Measurements from ENCODE around the gene NSD2.

The NSD2 gene

DNA sequence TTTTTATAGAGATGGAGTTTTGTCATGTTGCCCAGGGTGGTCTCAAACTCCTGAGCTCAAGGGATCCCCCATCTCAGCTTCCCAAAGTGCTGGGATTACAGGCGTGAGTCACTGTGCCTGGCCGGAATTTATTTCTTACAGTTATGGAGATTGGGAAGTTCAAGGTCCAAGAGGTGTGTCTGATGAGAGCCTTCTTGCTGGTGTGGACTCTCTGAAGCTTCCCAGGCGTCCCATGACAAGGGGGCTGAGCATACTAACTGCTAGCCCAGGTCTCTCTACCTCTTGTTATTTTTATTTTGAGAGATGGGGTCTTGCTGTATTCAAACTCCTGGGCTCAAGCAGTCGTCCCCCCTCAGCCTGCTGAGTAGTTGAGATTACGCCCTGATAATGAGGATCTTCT, 2.9 kb upstream of the NSD2 start:
- H3K9me3 Mint-ChIP-seq (ENCODE audit: low read depth), result no peaks in the 10 kb centered on the region
- H3K4me3 Mint-ChIP-seq, result no peak overlapping the region
- H3K27me3 Mint-ChIP-seq, result no peaks in the 10 kb centered on the region
- H3K36me3 Mint-ChIP-seq, result no peaks in the 10 kb centered on the region
- peaks cover 22% of the 10 kb centered on the region for H3K4me1 Mint-ChIP-seq (ENCODE audit: low read depth)
- no peak overlapping the region for H3K27ac Mint-ChIP-seq

DNA sequence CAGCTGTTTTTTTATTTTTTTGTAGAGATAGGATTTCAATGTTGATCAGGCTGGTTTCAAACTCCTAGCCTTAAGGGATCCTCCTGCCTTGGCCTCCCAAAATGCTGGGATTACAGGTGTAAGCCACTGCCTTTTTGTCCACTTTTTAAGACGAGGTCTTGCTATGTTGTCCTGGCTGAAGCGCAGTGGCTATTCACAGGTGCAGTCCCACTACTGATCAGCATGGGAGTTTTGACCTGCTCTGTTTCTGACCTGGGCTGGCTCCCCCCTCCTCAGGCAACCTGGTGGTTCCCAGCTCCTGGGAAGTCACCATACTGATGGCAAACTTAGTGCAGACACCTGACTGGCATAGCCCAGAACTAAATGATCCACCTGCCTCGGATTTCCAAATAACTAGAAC, 2.3 kb upstream of the NSD2 start:
- no peaks in the 10 kb centered on the region for H3K36me3 Mint-ChIP-seq
- peaks cover 24% of the 10 kb centered on the region for H3K4me1 Mint-ChIP-seq (ENCODE audit: low read depth)
- H3K27ac Mint-ChIP-seq, result no peak overlapping the region
- H3K4me3 Mint-ChIP-seq, result no peak overlapping the region
- no peaks in the 10 kb centered on the region for H3K9me3 Mint-ChIP-seq (ENCODE audit: low read depth)
- no peaks in the 10 kb centered on the region for H3K27me3 Mint-ChIP-seq

DNA sequence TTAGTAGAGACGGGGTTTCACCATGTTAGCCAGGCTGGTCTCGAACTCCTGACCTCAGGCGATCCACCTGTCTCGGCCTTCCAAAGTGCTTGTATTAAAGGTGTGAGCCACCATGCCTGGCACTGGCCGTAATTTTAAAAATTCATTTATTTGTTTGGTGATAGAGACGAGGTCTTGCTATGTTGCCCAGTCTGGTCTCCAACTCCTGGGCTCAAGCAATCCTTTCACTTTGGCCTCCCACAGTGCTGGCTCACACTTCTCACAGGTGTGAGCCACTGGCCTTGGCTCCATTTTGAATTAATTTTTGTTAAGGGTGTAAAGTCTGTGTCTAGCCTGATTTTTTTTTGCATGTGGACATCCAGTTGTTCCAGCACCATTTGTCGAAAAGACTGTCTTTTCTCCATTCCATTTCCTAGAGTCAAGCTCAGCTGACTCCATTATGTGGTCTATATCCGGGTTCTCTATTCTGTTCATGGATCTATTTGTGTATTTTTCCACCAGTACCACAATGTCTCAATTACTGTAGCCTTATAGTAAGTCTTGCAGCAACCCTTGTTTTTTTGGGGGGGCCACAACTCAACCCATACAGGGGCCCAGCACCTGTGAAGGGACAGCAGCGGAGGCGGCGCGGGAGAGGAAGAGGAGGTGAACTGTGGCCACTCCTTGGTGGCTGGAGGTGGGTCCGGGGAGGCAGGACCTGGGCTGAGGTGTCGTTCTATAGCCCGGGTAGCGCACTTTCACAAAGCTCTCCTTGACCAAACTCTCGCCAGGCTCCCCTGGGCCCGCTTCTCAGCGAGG, 1.5 kb upstream of the NSD2 start:
- Mint-ChIP-seq H3K27me3 (no peaks in the 10 kb centered on the region), H3K4me1 (ENCODE audit: low read depth) (peaks cover 32% of the 10 kb centered on the region), H3K27ac (peak overlapping the region; percentile 90), H3K4me3 (peak overlapping the region; percentile 84), H3K36me3 (no peaks in the 10 kb centered on the region), H3K9me3 (ENCODE audit: low read depth) (no peaks in the 10 kb centered on the region)

DNA sequence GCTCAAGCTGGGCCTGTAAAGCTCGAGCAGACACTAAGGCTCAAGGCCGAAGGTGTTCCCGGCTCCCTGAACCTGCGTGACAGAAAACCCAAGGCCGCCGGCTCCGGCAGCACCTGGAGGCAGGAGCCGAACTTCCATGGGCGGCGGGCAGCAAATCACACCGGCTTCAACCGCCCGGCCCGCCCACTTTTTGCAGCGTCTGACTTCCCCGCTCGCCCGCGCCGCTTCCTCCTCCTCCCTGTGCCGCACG, 940 bp upstream of the NSD2 start:
- peak overlapping the region; percentile 90 for H3K27ac Mint-ChIP-seq
- peak overlapping the region; percentile 84 for H3K4me3 Mint-ChIP-seq
- peaks cover 32% of the 10 kb centered on the region for H3K4me1 Mint-ChIP-seq (ENCODE audit: low read depth)
- H3K36me3 Mint-ChIP-seq, result no peaks in the 10 kb centered on the region
- H3K27me3 Mint-ChIP-seq, result no peaks in the 10 kb centered on the region
- no peaks in the 10 kb centered on the region for H3K9me3 Mint-ChIP-seq (ENCODE audit: low read depth)

DNA sequence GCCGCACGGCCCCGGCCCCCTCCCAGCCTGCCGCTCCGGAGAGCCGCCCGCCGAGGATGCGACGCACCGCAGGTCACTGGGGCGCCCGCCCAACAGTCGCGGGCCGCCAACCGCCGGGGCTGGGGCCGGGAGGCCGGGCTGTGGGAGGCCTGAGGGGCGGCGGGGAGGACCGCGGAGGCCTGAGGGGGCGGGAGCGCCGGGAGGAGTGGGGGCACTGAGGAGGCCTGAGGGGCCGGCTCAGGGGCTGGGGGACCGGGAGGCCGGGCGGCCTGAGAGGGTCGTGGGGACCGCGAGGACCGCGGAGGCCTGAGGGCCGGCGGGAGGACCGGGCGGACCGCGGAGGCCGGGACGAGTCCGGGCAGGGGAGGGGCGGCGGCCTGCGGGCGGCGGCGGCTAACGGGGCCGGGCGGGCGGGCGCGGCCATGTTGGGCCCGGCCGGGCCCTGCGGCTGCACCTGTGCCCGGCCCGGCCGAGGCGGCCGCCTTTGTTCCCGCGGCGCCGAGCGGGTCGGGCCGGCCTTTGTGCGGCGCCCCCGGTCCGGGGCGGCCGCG, 353 bp downstream of the NSD2 start:
- Mint-ChIP-seq H3K27ac (no peak overlapping the region), H3K9me3 (ENCODE audit: low read depth) (no peaks in the 10 kb centered on the region), H3K4me1 (ENCODE audit: low read depth) (peaks cover 32% of the 10 kb centered on the region), H3K4me3 (peak overlapping the region; percentile 42), H3K27me3 (no peaks in the 10 kb centered on the region), H3K36me3 (no peaks in the 10 kb centered on the region)

DNA sequence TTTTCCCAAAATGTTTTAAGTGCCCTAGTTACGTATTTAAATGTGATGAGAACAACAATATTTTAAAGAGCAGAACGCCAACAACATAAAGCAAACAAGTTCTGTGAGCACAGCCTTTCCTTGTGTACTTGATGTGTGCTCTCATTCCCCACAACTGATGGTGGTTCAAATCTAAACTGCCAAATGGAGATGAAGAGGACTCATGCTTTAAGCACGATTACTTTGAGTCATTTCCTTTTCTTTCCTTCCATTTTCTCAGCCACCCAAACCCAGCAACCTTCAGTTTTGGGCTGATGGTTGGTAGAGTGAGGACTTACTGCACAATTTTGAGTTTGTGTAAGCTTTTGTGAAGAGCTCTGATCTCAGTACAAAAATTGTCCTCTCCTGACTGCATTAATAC, 1.7 kb downstream of the NSD2 start:
- Mint-ChIP-seq H3K9me3 (ENCODE audit: low read depth) (no peaks in the 10 kb centered on the region), H3K36me3 (no peaks in the 10 kb centered on the region), H3K4me3 (peak overlapping the region; percentile 93), H3K27ac (peak overlapping the region; percentile 92), H3K27me3 (no peaks in the 10 kb centered on the region), H3K4me1 (ENCODE audit: low read depth) (peaks cover 37% of the 10 kb centered on the region)

DNA sequence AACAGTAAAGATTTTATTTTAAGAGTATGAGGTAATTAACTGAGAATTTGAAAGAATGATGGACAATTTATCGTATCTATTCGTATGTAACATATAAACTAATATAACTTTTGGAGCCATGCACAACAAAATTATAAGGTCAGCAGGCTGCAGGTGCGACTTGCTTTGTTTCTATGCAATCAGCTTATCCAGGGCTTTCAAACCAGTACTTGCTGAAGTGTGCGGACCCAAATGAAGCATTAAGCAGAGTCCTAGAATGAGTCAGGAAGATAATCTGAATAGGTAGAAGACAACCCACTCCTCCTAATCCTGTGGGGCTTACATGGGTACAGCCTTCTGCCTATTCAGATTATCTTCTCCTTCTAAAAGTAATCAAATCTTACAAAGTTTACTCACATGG, 2.1 kb downstream of the NSD2 start:
- Mint-ChIP-seq H3K27me3 (no peaks in the 10 kb centered on the region), H3K9me3 (ENCODE audit: low read depth) (no peaks in the 10 kb centered on the region), H3K27ac (peak overlapping the region; percentile 92), H3K36me3 (no peaks in the 10 kb centered on the region), H3K4me1 (ENCODE audit: low read depth) (peaks cover 37% of the 10 kb centered on the region), H3K4me3 (peak overlapping the region; percentile 93)

DNA sequence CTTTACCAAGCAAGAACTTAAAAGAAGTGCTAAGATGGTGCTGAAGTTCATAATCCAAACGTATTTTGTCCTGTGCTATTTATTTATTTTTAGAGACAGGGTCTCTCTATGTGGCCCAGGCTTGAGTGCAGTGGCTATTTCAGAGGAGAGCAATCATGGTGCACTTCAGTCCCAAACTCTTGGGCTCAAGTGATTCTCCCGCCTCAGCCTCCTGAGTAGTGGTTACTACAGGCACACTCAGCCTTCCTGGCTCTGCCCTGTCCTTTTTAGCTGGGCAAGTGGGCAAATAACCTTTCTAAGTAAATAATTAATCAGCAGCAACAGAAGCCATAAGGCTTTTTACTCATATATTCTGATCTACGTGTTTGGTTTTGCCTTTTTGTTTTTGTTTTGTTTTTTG, 2.6 kb downstream of the NSD2 start:
- no peaks in the 10 kb centered on the region for H3K36me3 Mint-ChIP-seq
- H3K27ac Mint-ChIP-seq, result no peak overlapping the region
- H3K9me3 Mint-ChIP-seq (ENCODE audit: low read depth), result no peaks in the 10 kb centered on the region
- peaks cover 42% of the 10 kb centered on the region for H3K4me1 Mint-ChIP-seq (ENCODE audit: low read depth)
- H3K27me3 Mint-ChIP-seq, result no peaks in the 10 kb centered on the region
- H3K4me3 Mint-ChIP-seq, result peak overlapping the region; percentile 61

DNA sequence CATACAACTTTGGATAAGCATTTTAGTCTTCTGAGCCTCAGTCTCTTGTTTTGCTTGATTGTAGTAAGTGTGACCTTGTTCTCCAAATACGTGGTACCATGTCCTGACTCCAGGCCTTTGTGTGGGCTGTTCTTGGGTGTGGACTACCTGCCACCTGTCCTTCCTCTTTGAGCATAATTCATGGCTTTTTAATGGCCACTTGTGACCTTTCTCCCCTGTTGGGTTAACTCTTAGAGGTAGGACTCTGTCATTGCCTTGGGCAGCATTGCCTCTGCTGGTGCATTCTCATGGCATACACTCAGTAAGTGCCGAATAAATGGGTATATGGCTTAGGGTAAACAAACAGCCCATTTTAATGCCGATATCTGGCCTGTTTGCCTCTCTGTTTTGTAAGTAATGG, 3.0 kb downstream of the NSD2 start:
- H3K4me3 Mint-ChIP-seq, result peak overlapping the region; percentile 61
- peaks cover 44% of the 10 kb centered on the region for H3K4me1 Mint-ChIP-seq (ENCODE audit: low read depth)
- H3K27ac Mint-ChIP-seq, result peak overlapping the region; percentile 30
- H3K36me3 Mint-ChIP-seq, result no peaks in the 10 kb centered on the region
- no peaks in the 10 kb centered on the region for H3K9me3 Mint-ChIP-seq (ENCODE audit: low read depth)
- H3K27me3 Mint-ChIP-seq, result no peaks in the 10 kb centered on the region

DNA sequence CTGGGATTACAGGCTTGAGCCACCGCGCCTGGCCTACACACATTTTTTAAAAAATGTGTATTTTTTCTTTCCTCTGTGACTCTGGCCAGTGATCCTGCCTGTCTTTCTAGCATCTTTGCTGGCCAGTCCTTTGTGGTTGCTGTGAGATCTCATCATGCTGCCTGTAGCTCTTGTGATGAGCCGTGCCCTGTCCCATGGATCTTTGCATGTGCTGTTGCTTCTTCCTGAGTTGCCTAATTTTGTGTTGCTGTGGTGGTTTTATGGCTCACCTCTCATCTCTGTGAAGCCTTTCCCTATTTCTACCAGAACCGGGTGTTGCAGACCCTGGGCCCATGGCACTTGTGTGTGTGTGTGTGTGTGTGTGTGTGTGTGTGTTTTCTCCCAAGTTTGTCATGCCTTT, 8.3 kb downstream of the NSD2 start:
- Mint-ChIP-seq H3K36me3 (no peaks in the 10 kb centered on the region), H3K27ac (no peak overlapping the region), H3K27me3 (no peaks in the 10 kb centered on the region), H3K4me1 (ENCODE audit: low read depth) (peaks cover 29% of the 10 kb centered on the region), H3K4me3 (no peak overlapping the region), H3K9me3 (ENCODE audit: low read depth) (no peaks in the 10 kb centered on the region)

DNA sequence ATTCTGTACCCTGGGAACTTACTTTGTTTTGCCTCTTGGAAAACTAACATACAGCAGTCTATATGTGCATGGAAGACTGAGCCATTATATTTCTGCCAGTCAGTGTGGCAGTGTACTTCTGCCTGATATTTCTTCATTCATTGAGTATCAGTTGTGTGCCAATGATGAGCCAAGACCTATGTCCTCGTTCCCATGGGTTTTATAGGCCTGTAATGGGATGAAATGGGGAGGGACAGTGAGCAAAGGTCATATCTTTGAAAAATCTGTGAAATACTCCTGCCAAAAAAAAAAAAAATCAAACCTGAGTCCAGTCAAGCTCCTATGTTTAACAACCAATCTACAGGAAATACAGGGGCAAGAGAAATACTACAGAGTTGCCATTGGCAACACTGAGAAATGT, 9.1 kb downstream of the NSD2 start:
- H3K36me3 Mint-ChIP-seq, result no peaks in the 10 kb centered on the region

DNA sequence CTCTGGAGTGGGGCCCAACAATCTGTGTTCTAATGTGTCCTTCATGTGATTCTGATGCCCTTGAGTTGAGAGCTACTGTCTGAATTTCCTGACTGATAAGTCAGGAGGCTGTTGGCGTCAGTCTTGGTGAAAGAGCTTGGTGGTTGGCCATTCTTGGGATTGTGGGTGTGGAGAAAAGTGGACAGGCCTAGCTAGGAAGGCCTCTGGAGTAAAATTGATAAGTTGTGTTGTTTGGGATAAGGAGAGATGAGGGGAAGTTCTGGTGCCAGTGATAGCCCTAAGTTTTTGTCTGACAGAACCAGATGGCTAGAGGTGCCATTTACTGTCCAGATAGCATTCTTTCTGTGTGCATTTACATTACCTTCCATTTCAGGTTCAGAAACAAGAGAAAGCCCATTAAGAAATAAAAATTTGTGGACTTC, 11.7 kb downstream of the NSD2 start:
- Mint-ChIP-seq H3K9me3 (ENCODE audit: low read depth) (no peaks in the 10 kb centered on the region), H3K27ac (no peak overlapping the region), H3K36me3 (peaks cover 3% of the 10 kb centered on the region), H3K4me1 (ENCODE audit: low read depth) (peaks cover 30% of the 10 kb centered on the region), H3K27me3 (no peaks in the 10 kb centered on the region), H3K4me3 (no peak overlapping the region)

More for the DNA sequence above, 9.1 kb downstream of the NSD2 start:
- Mint-ChIP-seq H3K27ac (no peak overlapping the region), H3K27me3 (no peaks in the 10 kb centered on the region), H3K9me3 (ENCODE audit: low read depth) (no peaks in the 10 kb centered on the region), H3K4me3 (no peak overlapping the region), H3K4me1 (ENCODE audit: low read depth) (peaks cover 27% of the 10 kb centered on the region)

DNA sequence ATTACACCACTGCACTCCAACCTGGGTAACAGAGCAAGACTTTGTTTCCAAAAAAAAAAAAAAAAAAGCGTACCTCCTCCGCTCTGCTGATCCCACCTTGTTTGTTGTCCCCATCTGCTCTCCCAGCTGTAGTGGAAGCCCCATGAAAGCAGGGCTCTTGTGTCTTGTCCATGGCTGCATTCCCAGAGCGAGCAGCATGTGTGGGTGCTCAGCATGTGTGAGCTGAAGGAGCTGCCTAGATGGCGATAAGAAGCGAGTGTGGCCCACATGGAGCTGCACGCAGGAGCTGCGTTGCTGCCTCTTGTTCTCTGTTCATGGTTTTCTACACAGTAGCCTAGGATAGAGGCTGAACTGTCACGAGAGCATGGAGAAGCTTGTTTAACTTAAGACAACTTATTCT, 12.4 kb downstream of the NSD2 start:
- peaks cover 27% of the 10 kb centered on the region for H3K4me1 Mint-ChIP-seq (ENCODE audit: low read depth)
- no peaks in the 10 kb centered on the region for H3K27me3 Mint-ChIP-seq
- no peaks in the 10 kb centered on the region for H3K9me3 Mint-ChIP-seq (ENCODE audit: low read depth)
- H3K36me3 Mint-ChIP-seq, result peaks cover 3% of the 10 kb centered on the region
- no peak overlapping the region for H3K27ac Mint-ChIP-seq
- H3K4me3 Mint-ChIP-seq, result no peak overlapping the region

DNA sequence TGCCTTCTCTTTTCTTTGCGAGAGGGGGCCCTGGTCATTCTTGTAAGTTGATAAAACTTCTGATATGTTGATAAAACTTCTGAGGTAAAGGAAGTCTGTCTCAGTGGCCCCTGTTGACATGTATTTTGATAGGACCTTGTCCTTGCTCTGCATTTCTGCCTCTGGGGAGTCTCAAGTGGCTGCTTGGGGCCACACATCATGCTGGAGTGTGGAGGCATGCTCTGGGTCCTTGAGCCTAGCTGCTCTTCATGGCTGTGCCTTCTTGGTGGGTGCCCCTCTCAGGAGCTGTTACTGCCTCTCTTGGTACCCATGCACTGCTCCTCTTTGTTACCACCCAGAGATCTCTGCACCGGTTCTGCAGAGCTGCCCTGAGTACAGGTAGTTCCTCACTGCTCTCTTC, 14.2 kb downstream of the NSD2 start:
- Mint-ChIP-seq H3K4me1 (ENCODE audit: low read depth) (peaks cover 22% of the 10 kb centered on the region), H3K4me3 (no peak overlapping the region), H3K9me3 (ENCODE audit: low read depth) (no peaks in the 10 kb centered on the region), H3K36me3 (peaks cover 5% of the 10 kb centered on the region), H3K27ac (no peak overlapping the region), H3K27me3 (no peaks in the 10 kb centered on the region)

DNA sequence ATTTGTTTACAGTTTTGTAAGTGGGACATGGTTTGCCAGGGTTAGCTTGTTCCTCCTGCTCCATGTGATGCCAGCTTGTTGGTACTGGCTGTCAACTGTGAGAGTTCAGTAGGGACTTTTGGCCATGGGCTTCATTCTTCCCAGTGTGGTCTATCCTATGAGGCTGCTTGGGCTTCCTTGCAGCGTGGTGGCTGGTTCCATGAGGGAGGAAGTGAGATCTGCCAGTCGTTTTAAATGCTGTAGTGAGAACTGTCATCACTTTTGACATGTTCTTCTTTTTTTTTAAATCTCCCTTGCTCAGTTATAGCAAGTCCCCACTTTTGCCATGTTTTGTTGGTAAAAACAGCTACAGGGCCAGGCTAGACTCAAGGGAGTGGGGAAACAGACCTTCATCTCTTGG, 15.9 kb downstream of the NSD2 start:
- Mint-ChIP-seq H3K27ac (no peak overlapping the region), H3K27me3 (no peaks in the 10 kb centered on the region), H3K4me1 (ENCODE audit: low read depth) (peaks cover 18% of the 10 kb centered on the region), H3K9me3 (ENCODE audit: low read depth) (no peaks in the 10 kb centered on the region), H3K4me3 (no peak overlapping the region), H3K36me3 (peaks cover 5% of the 10 kb centered on the region)

DNA sequence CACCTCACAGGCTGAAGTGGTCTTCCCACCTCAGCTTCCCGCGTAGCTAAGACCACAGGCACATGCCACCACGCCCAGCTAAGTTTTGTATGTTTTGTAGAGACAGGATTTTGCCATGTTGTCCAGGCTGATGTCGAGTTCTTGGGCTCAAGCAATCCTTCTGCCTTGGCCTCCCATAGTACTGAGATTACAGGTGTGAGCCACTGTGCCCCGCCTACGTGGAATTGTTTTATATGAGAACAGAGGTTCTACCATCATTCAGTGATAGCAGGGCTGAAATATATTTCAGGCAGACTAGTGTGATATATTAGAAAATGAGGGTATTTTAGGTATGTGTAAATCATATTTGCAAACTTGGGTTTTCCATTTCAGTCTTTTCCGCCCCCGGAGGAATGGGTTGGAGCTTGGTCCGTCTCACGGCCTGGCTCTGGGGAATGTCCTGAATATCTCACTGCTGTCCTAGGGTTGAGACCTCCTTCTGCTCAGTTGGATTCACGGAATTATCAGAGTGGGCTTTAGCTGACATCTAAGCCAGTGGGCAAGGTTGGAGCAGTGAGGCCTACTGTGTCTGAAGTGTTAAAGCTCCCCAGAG, 19.9 kb downstream of the NSD2 start:
- Mint-ChIP-seq H3K36me3 (peaks cover 5% of the 10 kb centered on the region), H3K4me1 (ENCODE audit: low read depth) (peaks cover 19% of the 10 kb centered on the region), H3K27me3 (no peaks in the 10 kb centered on the region), H3K27ac (no peak overlapping the region), H3K4me3 (no peak overlapping the region), H3K9me3 (ENCODE audit: low read depth) (no peaks in the 10 kb centered on the region)
